ENCODE results near the gene RGS1. TPM values are rescaled to one million over a fixed set of nuclear protein-coding genes. Genes with fewer than 3 reads are reported as not detected.

RGS1 gene
- total and polyA plus RNA-seq, 9 of the 15 experiments (the other 6 are each of a cell fraction or from before 2014, with no cell fraction given), result not detected

DNA sequence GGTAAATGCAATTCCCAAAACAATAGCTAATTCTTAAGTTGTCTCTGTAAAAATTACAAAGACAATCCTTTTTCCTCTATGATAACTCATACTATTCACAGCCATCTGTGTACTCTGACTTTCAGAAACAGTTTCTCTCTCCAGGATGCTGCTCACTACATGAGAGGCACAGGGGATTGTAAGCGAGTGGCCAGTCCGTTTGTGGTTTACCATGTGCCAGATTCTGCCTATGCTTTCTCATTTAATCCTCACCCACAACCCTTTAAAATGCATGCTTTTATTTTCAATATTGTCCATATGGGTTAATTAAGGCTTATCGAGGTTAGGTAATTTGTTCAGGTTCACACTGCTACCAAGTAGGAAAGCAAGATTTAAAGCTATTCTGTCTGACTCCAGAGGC lies 23.0 kb downstream of the RGS1 start:
- Histone ChIP-seq H3K4me3 (no peak overlapping the region), H3K4me2 (ENCODE audit: insufficient read depth, low read length) (no peak overlapping the region), H3K27ac (ENCODE audit: extremely low read depth, low read depth, low read length) (no peak overlapping the region), H3K9me1 (ENCODE audit: control insufficient read depth, insufficient read depth, low read length) (no peaks in the 10 kb centered on the region), H3K4me1 (replicated peaks in 1 of 2; ENCODE audit: control insufficient read depth in 2 of 2, insufficient read depth in 2 of 2, low read length in 2 of 2) (no peaks in the 10 kb centered on the region), H4K20me1 (replicated peaks; ENCODE audit: control insufficient read depth, insufficient read depth, low read length) (no peaks in the 10 kb centered on the region), H3K36me3 (ENCODE audit: control insufficient read depth, insufficient read depth, low read length) (no peaks in the 10 kb centered on the region), H3K9ac (ENCODE audit: insufficient read depth in 1 of 2, low read depth in 2 of 2, low read length in 2 of 2) (no peak overlapping the region), H2AFZ (ENCODE audit: low read depth, low read length) (no peak overlapping the region), H3K79me2 (ENCODE audit: control insufficient read depth, insufficient read depth, low read length) (no peaks in the 10 kb centered on the region), H3K9me3 (replicated peaks; ENCODE audit: control insufficient read depth, insufficient read depth, low read depth, low read length) (no peaks in the 10 kb centered on the region), H3K27me3 (ENCODE audit: control insufficient read depth in 2 of 2, insufficient read depth in 2 of 2, low read length in 2 of 2) (no peaks in the 10 kb centered on the region)
- intact Hi-C loops (cut with micrococcal nuclease), result no loop called here
- POLR2A ChIA-PET, result interaction anchor here (0.6 kb wide), 1 partner anchor 35 kb away, joined by 3 read pairs; no protein-coding TSS in a partner anchor
- CTCF ChIA-PET (ENCODE audit: low intra/inter-chr PET ratio), result no interaction called here
- DNase-seq (ENCODE audit: extremely low read depth in 1 of 4, low spot score in 3 of 4), result no peak
- no TSS peak for BruUV-seq (replicated peaks)
- 0% methylated on average over 3 of the region's 3 CpGs for WGBS (ENCODE audit: insufficient coverage, low coverage, missing lambda C conversion rate)
- in situ Hi-C loops (cut with MboI), result no loop called here
- FAIRE-seq, result no peak
- no peak for TF ChIP-seq MITF (IDR thresholded peaks at IDR 0.05)
- no peak for ATAC-seq

- ATAC-seq (no peak), FAIRE-seq (no peak), DNase-seq (ENCODE audit: extremely low read depth in 1 of 4, low spot score in 3 of 4) (no peak)
- Histone ChIP-seq H3K79me2 (ENCODE audit: control insufficient read depth, insufficient read depth, low read length) (no peaks in the 10 kb centered on the region), H3K27me3 (ENCODE audit: control insufficient read depth in 2 of 2, insufficient read depth in 2 of 2, low read length in 2 of 2) (no peaks in the 10 kb centered on the region), H3K9ac (ENCODE audit: insufficient read depth in 1 of 2, low read depth in 2 of 2, low read length in 2 of 2) (no peak overlapping the region), H3K36me3 (ENCODE audit: control insufficient read depth, insufficient read depth, low read length) (no peaks in the 10 kb centered on the region), H3K9me3 (replicated peaks; ENCODE audit: control insufficient read depth, insufficient read depth, low read depth, low read length) (no peaks in the 10 kb centered on the region), H3K9me1 (ENCODE audit: control insufficient read depth, insufficient read depth, low read length) (no peaks in the 10 kb centered on the region), H3K4me1 (replicated peaks in 1 of 2; ENCODE audit: control insufficient read depth in 2 of 2, insufficient read depth in 2 of 2, low read length in 2 of 2) (no peaks in the 10 kb centered on the region), H3K4me3 (no peak overlapping the region), H4K20me1 (replicated peaks; ENCODE audit: control insufficient read depth, insufficient read depth, low read length) (no peaks in the 10 kb centered on the region), H2AFZ (ENCODE audit: low read depth, low read length) (no peak overlapping the region), H3K27ac (ENCODE audit: extremely low read depth, low read depth, low read length) (no peak overlapping the region), H3K4me2 (ENCODE audit: insufficient read depth, low read length) (no peak overlapping the region)
- CTCF ChIA-PET (ENCODE audit: low intra/inter-chr PET ratio), result no interaction called here
- POLR2A ChIA-PET, result no interaction called here
- in situ Hi-C loops (cut with MboI) (no loop called here), intact Hi-C loops (cut with micrococcal nuclease) (no loop called here)
- no TSS peak for BruUV-seq (replicated peaks)
- WGBS (ENCODE audit: insufficient coverage, low coverage, missing lambda C conversion rate), result 0% methylated on average over 1 of the region's 1 CpG
- TF ChIP-seq RREB1 (CRISPR knock-in tag; IDR thresholded peaks at IDR 0.05) (no peak), SP2 (IDR thresholded peaks at IDR 0.05; ENCODE audit: extremely low read depth, low read depth, low read length, poor library complexity, severe bottlenecking) (no peak), CSDE1 (IDR thresholded peaks at IDR 0.05) (no peak), E2F5 (CRISPR knock-in tag; IDR thresholded peaks at IDR 0.05) (no peak), ZNF766 (CRISPR knock-in tag; conservative IDR thresholded peaks at IDR 0.05) (no peak)
Observed at GRCh38 chr1:192600275-192600674, 24.7 kb downstream of the RGS1 start.

Measured in K562 (cell line).